ENCODE data around the gene PON1.

The PON1 gene

DNA sequence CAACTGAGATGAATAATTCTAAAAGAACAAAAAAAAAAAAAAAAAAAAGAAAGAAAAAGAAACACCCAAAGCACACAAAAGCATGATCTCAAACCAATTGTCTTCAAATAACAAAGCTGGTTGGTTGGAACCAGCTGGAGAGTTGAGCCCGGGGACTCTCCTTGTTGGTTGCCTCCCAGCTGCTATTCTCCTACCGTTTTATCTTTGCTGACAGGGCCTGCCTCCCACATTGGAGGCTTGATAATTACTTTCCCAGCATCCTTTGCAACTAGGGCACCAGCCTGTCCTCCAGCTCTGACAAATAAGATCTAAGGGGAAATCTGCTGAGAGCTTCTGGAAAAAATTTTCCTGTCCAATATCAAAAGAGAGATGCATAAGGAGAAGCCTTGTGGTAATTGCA is 6.8 kb downstream of the PON1 start:
- no CpG with 5 or more reads among the region's 2 CpGs for WGBS (ENCODE audit: extremely low coverage, insufficient coverage, low lambda C conversion rate)
- H2BK15ac ChIP-seq (replicated peaks; ENCODE audit: low read depth): no peak overlapping the region
- no peak overlapping the region for H4K5ac ChIP-seq (ENCODE audit: low read length)
- H3K4me2 ChIP-seq (ENCODE audit: low read length): no peak overlapping the region
- no peak overlapping the region for H3K4me3 ChIP-seq (ENCODE audit: low read length)
- no peak overlapping the region for H3K4ac ChIP-seq (ENCODE audit: low read depth, low read length)
- H3K79me1 ChIP-seq (ENCODE audit: low read length): no peaks in the 10 kb centered on the region
- no peak overlapping the region for H2BK5ac ChIP-seq (ENCODE audit: low read length)
- H4K8ac ChIP-seq (ENCODE audit: low read depth, low read length): no peak overlapping the region
- no peak overlapping the region for H2AK5ac ChIP-seq (ENCODE audit: low read length)
- DNase-seq: peak; percentile 34
- no peak overlapping the region for H3K56ac ChIP-seq (ENCODE audit: low read length)
- no peaks in the 10 kb centered on the region for H3K4me1 ChIP-seq (ENCODE audit: control insufficient read depth, low read depth, low read length)
- no peak overlapping the region for H2BK120ac ChIP-seq (ENCODE audit: low read depth, low read length)
- no peak overlapping the region for H3K27ac ChIP-seq (ENCODE audit: low read depth, low read length)
- H3K18ac ChIP-seq (ENCODE audit: low read length): no peak overlapping the region
- H3K79me2 ChIP-seq (ENCODE audit: control insufficient read depth, insufficient read depth, low read length): no peaks in the 10 kb centered on the region
- H3K23ac ChIP-seq (ENCODE audit: low read length): no peak overlapping the region
- no peaks in the 10 kb centered on the region for H3K36me3 ChIP-seq (ENCODE audit: control insufficient read depth, insufficient read depth, low read length)
- H3K9ac ChIP-seq (ENCODE audit: low read length): no peak overlapping the region
- H3K27me3 ChIP-seq (ENCODE audit: insufficient read depth, low read length, poor library complexity): no peaks in the 10 kb centered on the region

GRCh38 chr7:95316588-95316987 is 7.7 kb downstream of the PON1 start:
- no peak overlapping the region for H4K5ac ChIP-seq (ENCODE audit: low read length)
- H3K36me3 ChIP-seq (ENCODE audit: control insufficient read depth, insufficient read depth, low read length): no peaks in the 10 kb centered on the region
- no peak overlapping the region for H3K9ac ChIP-seq (ENCODE audit: low read length)
- H3K4me1 ChIP-seq (ENCODE audit: control insufficient read depth, low read depth, low read length): no peaks in the 10 kb centered on the region
- no peak overlapping the region for H3K4me2 ChIP-seq (ENCODE audit: low read length)
- DNase-seq: no peak
- H3K79me2 ChIP-seq (ENCODE audit: control insufficient read depth, insufficient read depth, low read length): no peaks in the 10 kb centered on the region
- H2BK15ac ChIP-seq (replicated peaks; ENCODE audit: low read depth): no peak overlapping the region
- H3K56ac ChIP-seq (ENCODE audit: low read length): no peak overlapping the region
- H3K4ac ChIP-seq (ENCODE audit: low read depth, low read length): no peak overlapping the region
- no peak overlapping the region for H2BK120ac ChIP-seq (ENCODE audit: low read depth, low read length)
- H3K18ac ChIP-seq (ENCODE audit: low read length): no peak overlapping the region
- H2BK5ac ChIP-seq (ENCODE audit: low read length): no peak overlapping the region
- WGBS (ENCODE audit: extremely low coverage, insufficient coverage, low lambda C conversion rate): no CpG with 5 or more reads among the region's 2 CpGs
- no peaks in the 10 kb centered on the region for H3K27me3 ChIP-seq (ENCODE audit: insufficient read depth, low read length, poor library complexity)
- no peak overlapping the region for H2AK5ac ChIP-seq (ENCODE audit: low read length)
- H3K27ac ChIP-seq (ENCODE audit: low read depth, low read length): no peak overlapping the region
- no peak overlapping the region for H3K4me3 ChIP-seq (ENCODE audit: low read length)
- H4K8ac ChIP-seq (ENCODE audit: low read depth, low read length): no peak overlapping the region
- no peak overlapping the region for H3K23ac ChIP-seq (ENCODE audit: low read length)
- H3K79me1 ChIP-seq (ENCODE audit: low read length): no peaks in the 10 kb centered on the region

- Histone ChIP-seq H3K56ac (ENCODE audit: low read length) (no peak overlapping the region), H4K5ac (ENCODE audit: low read length) (no peak overlapping the region), H3K27ac (ENCODE audit: low read depth, low read length) (no peak overlapping the region), H3K18ac (ENCODE audit: low read length) (no peak overlapping the region), H2BK5ac (ENCODE audit: low read length) (no peak overlapping the region), H2AK5ac (ENCODE audit: low read length) (no peak overlapping the region), H4K8ac (ENCODE audit: low read depth, low read length) (no peak overlapping the region), H3K36me3 (ENCODE audit: control insufficient read depth, insufficient read depth, low read length) (no peaks in the 10 kb centered on the region), H3K79me2 (ENCODE audit: control insufficient read depth, insufficient read depth, low read length) (no peaks in the 10 kb centered on the region), H3K4me1 (ENCODE audit: control insufficient read depth, low read depth, low read length) (no peaks in the 10 kb centered on the region), H3K4me2 (ENCODE audit: low read length) (no peak overlapping the region), H3K4me3 (ENCODE audit: low read length) (no peak overlapping the region), H3K9ac (ENCODE audit: low read length) (no peak overlapping the region), H3K4ac (ENCODE audit: low read depth, low read length) (no peak overlapping the region), H2BK15ac (replicated peaks; ENCODE audit: low read depth) (no peak overlapping the region), H3K27me3 (ENCODE audit: insufficient read depth, low read length, poor library complexity) (no peaks in the 10 kb centered on the region), H2BK120ac (ENCODE audit: low read depth, low read length) (no peak overlapping the region), H3K23ac (ENCODE audit: low read length) (no peak overlapping the region), H3K79me1 (ENCODE audit: low read length) (no peaks in the 10 kb centered on the region)
- WGBS (ENCODE audit: extremely low coverage, insufficient coverage, low lambda C conversion rate): no CpG with 5 or more reads among the region's 4 CpGs
- DNase-seq: no peak
Measured at GRCh38 chr7:95312561-95312960, 11.8 kb downstream of the PON1 start.

GRCh38 chr7:95311389-95311788 is 12.9 kb downstream of the PON1 start:
- no peaks in the 10 kb centered on the region for H3K36me3 ChIP-seq (ENCODE audit: control insufficient read depth, insufficient read depth, low read length)
- H3K23ac ChIP-seq (ENCODE audit: low read length): no peak overlapping the region
- no peak overlapping the region for H4K5ac ChIP-seq (ENCODE audit: low read length)
- no peak overlapping the region for H3K9ac ChIP-seq (ENCODE audit: low read length)
- no peaks in the 10 kb centered on the region for H3K79me2 ChIP-seq (ENCODE audit: control insufficient read depth, insufficient read depth, low read length)
- no peaks in the 10 kb centered on the region for H3K27me3 ChIP-seq (ENCODE audit: insufficient read depth, low read length, poor library complexity)
- no peak for DNase-seq
- H3K27ac ChIP-seq (ENCODE audit: low read depth, low read length): no peak overlapping the region
- no peak overlapping the region for H2BK120ac ChIP-seq (ENCODE audit: low read depth, low read length)
- no peak overlapping the region for H3K4me3 ChIP-seq (ENCODE audit: low read length)
- no peak overlapping the region for H2BK15ac ChIP-seq (replicated peaks; ENCODE audit: low read depth)
- no peak overlapping the region for H4K8ac ChIP-seq (ENCODE audit: low read depth, low read length)
- H3K4me1 ChIP-seq (ENCODE audit: control insufficient read depth, low read depth, low read length): no peaks in the 10 kb centered on the region
- H3K56ac ChIP-seq (ENCODE audit: low read length): no peak overlapping the region
- no peak overlapping the region for H2AK5ac ChIP-seq (ENCODE audit: low read length)
- no CpG with 5 or more reads among the region's 2 CpGs for WGBS (ENCODE audit: extremely low coverage, insufficient coverage, low lambda C conversion rate)
- H3K18ac ChIP-seq (ENCODE audit: low read length): no peak overlapping the region
- H3K4me2 ChIP-seq (ENCODE audit: low read length): no peak overlapping the region
- no peak overlapping the region for H2BK5ac ChIP-seq (ENCODE audit: low read length)
- H3K79me1 ChIP-seq (ENCODE audit: low read length): no peaks in the 10 kb centered on the region
- H3K4ac ChIP-seq (ENCODE audit: low read depth, low read length): no peak overlapping the region

DNA sequence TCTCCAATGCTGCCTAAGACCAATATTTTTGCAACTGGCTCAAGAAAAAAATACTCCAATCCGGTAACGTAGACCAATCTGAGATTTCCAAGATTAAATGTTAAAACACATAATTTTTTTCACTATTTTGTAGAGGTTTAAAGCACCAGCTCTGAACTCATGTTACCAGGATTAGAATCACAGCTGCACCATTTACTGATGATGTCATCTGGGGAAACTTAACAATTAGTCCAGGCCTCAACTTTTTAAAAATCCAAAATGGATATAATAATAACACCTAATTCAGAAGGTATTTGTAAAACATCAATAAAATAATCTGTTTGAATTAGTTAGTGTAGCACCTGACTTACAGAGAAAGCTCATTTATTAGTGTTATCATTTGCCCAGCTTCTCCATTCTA is 14.4 kb downstream of the PON1 start:
- WGBS (ENCODE audit: extremely low coverage, insufficient coverage, low lambda C conversion rate): no CpG with 5 or more reads among the region's 2 CpGs
- no peaks in the 10 kb centered on the region for H3K79me1 ChIP-seq (ENCODE audit: low read length)

DNA sequence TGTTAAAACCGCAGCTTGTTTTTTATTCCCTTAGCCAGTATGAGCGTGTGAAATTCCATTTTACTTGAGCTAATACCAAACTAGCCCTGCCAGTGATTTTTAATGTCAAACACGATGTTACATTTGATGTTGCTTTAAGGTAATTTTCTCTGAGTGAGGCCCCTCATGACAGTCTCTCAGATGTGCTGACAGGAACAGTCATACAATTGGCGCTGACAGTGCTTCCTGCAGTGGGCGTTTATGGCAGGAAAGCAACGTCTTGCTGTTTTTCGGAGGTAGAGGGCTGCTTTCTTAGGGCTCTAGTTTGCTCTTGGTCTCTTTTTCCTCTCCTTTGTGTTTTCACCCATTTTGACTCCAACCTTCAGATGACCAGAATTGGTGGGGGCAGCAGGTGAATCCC is 19.3 kb downstream of the PON1 start:
- Histone ChIP-seq H3K4me3 (ENCODE audit: low read length) (no peak overlapping the region), H3K18ac (ENCODE audit: low read length) (no peak overlapping the region), H4K8ac (ENCODE audit: low read depth, low read length) (no peak overlapping the region), H3K4me1 (ENCODE audit: control insufficient read depth, low read depth, low read length) (no peaks in the 10 kb centered on the region), H3K56ac (ENCODE audit: low read length) (no peak overlapping the region), H3K27ac (ENCODE audit: low read depth, low read length) (no peak overlapping the region), H4K5ac (ENCODE audit: low read length) (no peak overlapping the region), H3K9ac (ENCODE audit: low read length) (no peak overlapping the region), H2BK120ac (ENCODE audit: low read depth, low read length) (no peak overlapping the region), H3K4me2 (ENCODE audit: low read length) (no peak overlapping the region), H3K27me3 (ENCODE audit: insufficient read depth, low read length, poor library complexity) (no peaks in the 10 kb centered on the region), H3K4ac (ENCODE audit: low read depth, low read length) (no peak overlapping the region), H3K23ac (ENCODE audit: low read length) (no peak overlapping the region), H2BK5ac (ENCODE audit: low read length) (no peak overlapping the region), H3K79me1 (ENCODE audit: low read length) (no peaks in the 10 kb centered on the region), H2BK15ac (replicated peaks; ENCODE audit: low read depth) (no peak overlapping the region), H3K79me2 (ENCODE audit: control insufficient read depth, insufficient read depth, low read length) (no peaks in the 10 kb centered on the region), H2AK5ac (ENCODE audit: low read length) (no peak overlapping the region), H3K36me3 (ENCODE audit: control insufficient read depth, insufficient read depth, low read length) (no peaks in the 10 kb centered on the region)
- DNase-seq: peak; percentile 11
- WGBS (ENCODE audit: extremely low coverage, insufficient coverage, low lambda C conversion rate): no CpG with 5 or more reads among the region's 7 CpGs

More for the DNA sequence above, 14.4 kb downstream of the PON1 start:
- DNase-seq: no peak
- no peak overlapping the region for H3K4me2 ChIP-seq (ENCODE audit: low read length)
- no peak overlapping the region for H3K4me3 ChIP-seq (ENCODE audit: low read length)
- no peaks in the 10 kb centered on the region for H3K27me3 ChIP-seq (ENCODE audit: insufficient read depth, low read length, poor library complexity)
- H2BK5ac ChIP-seq (ENCODE audit: low read length): no peak overlapping the region
- no peak overlapping the region for H4K5ac ChIP-seq (ENCODE audit: low read length)
- no peak overlapping the region for H3K9ac ChIP-seq (ENCODE audit: low read length)
- no peak overlapping the region for H4K8ac ChIP-seq (ENCODE audit: low read depth, low read length)
- no peaks in the 10 kb centered on the region for H3K79me2 ChIP-seq (ENCODE audit: control insufficient read depth, insufficient read depth, low read length)
- H3K4me1 ChIP-seq (ENCODE audit: control insufficient read depth, low read depth, low read length): no peaks in the 10 kb centered on the region
- no peak overlapping the region for H3K18ac ChIP-seq (ENCODE audit: low read length)
- H2BK120ac ChIP-seq (ENCODE audit: low read depth, low read length): no peak overlapping the region
- no peak overlapping the region for H3K27ac ChIP-seq (ENCODE audit: low read depth, low read length)
- no peak overlapping the region for H3K56ac ChIP-seq (ENCODE audit: low read length)
- H3K4ac ChIP-seq (ENCODE audit: low read depth, low read length): no peak overlapping the region
- no peaks in the 10 kb centered on the region for H3K36me3 ChIP-seq (ENCODE audit: control insufficient read depth, insufficient read depth, low read length)
- no peak overlapping the region for H2BK15ac ChIP-seq (replicated peaks; ENCODE audit: low read depth)
- H3K23ac ChIP-seq (ENCODE audit: low read length): no peak overlapping the region
- no peak overlapping the region for H2AK5ac ChIP-seq (ENCODE audit: low read length)

Data from mesendoderm (in vitro differentiated cells).